HepG2 (cell line): ENCODE measurements around the gene KIF3A. TPM values are rescaled to one million over a fixed set of nuclear protein-coding genes. Genes with fewer than 3 reads are reported as not detected.

Source experiments
- ATM ChIP-seq: fragments of 450-650 bp; IDR thresholded peaks from 2 replicates; pipeline ENCODE4 v1.7.1; 2017; ENCODE audit warnings: mild to moderate bottlenecking, borderline replicate concordance
- HMG20B ChIP-seq: conservative IDR thresholded peaks from 2 replicates; pipeline ENCODE4 v1.6.1; 2016; ENCODE audit warnings: missing genetic modification reagents, missing compliant biosample characterization
- SNAPC2 ChIP-seq: sonication (generic); formaldehyde crosslinking; IDR thresholded peaks from 2 replicates; pipeline ENCODE4 v1.8.1; 2022; ENCODE audit warnings: mild to moderate bottlenecking, missing genetic modification reagents
- ZNF3 ChIP-seq: IDR thresholded peaks from 2 replicates; pipeline ENCODE4 v1.7.0; 2017; ENCODE audit warnings: inconsistent platforms
- ZNF326 ChIP-seq: sonication (generic); formaldehyde crosslinking; IDR thresholded peaks from 2 replicates; pipeline ENCODE4 v1.4.0; 2020; ENCODE audit warnings: missing genetic modification reagents, borderline replicate concordance
- ZNF484 ChIP-seq: sonication (generic); formaldehyde crosslinking; IDR thresholded peaks from 2 replicates; pipeline ENCODE4 v1.5.1; 2020; ENCODE audit warnings: mild to moderate bottlenecking, low read depth, missing genetic modification reagents, borderline replicate concordance
- polyA plus RNA-seq, 8 experiments: library from polyadenylated mRNA; depleted of rRNA in 3 of 8; stranded (reverse) in 7 of 8; unstranded in 1 of 8; fragments of >200 nt; fragmentation: Illumina TruSeq in 4 of 8; extraction: Trizol in 4 of 8; gene quantifications; 2 replicates each; pipeline versions ENCODE4 v1.2.1 to v1.2.3, GENCODE V29; 2011 to 2016; ENCODE audit warnings: low read depth in 4 of 8, missing spikeins in 1 of 8, mixed read lengths in 1 of 8; ENCODE audit not compliant: insufficient read depth in 1 of 8
- total RNA-seq, 5 experiments: library from RNA; depleted of rRNA; stranded (reverse); fragments of >200 nt; fragmentation: Illumina TruSeq; extraction: Trizol; gene quantifications; 2 replicates each; pipeline ENCODE4 v1.2.3, GENCODE V29; 2016; ENCODE audit warnings: low read depth in 1 of 5
- TF ChIP-seq, protein P1 (sequence below): IDR thresholded peaks from 2 replicates; pipeline ENCODE4 v1.6.1; 2012; ENCODE audit warnings: low read depth, low read length, improper control_type of control experiment
- TF ChIP-seq, protein P2 (sequence below): sonication (generic); formaldehyde crosslinking; IDR thresholded peaks from 2 replicates; pipeline ENCODE4 v1.5.0; 2020; ENCODE audit warnings: missing genetic modification reagents

Gene KIF3A
- total and polyA plus RNA-seq, 2 of the 13 experiments (the other 11 are each of a cell fraction or from before 2014, with no cell fraction given), result 2.3 to 8.4 TPM

DNA sequence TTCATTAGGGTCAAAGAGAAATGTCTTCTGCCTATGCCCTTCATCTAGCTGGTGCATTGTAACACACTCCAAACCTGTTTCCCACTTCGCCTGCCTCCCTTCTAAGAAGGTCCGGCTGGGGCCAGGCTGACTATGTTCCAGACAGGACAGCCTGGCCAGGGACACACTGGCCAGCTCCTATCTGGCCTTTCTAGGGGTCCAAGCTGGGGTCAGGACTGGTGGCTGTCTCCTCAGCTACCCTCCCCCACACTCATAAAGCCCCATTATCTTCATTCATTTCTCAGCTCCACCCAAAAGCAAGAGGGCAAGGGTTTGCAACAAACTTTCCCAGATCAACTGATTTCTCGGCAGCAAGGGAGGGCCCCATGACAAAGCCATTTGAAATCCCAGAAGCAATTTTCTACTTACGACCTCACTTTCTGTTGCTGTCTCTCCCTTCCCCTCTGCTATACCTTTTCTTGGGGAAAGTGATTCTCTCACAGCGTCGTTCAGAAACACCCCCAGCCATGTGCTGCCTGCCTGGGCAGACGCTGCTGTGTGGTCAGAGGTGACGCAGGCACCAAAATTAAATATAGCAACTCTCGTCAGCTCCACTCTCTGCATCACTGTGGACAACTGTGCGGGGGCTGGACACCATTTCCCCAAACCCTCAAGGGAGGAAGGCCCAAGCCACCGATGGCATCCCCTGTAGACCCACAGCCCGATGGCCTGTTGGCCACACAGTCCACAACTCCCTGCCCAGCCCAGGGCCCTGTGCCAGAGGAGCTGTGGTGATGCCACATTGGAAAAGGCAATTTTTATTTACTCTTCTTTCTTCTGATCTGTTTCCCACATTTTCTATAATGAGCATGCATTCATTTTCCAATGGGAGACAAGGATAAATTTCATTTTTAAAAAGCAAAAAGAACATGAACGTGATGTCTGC lies 73.3 kb downstream of the KIF3A start (continued):
- TF ChIP-seq, protein P1, sequence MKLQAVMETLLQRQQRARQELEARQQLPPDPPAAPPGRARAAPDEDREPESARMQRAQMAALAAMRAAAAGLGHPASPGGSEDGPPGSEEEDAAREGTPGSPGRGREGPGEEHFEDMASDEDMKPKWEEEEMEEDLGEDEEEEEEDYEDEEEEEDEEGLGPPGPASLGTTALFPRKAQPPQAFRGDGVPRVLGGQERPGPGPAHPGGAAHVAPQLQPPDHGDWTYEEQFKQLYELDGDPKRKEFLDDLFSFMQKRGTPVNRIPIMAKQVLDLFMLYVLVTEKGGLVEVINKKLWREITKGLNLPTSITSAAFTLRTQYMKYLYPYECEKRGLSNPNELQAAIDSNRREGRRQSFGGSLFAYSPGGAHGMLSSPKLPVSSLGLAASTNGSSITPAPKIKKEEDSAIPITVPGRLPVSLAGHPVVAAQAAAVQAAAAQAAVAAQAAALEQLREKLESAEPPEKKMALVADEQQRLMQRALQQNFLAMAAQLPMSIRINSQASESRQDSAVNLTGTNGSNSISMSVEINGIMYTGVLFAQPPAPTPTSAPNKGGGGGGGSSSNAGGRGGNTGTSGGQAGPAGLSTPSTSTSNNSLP, result no peak
- TF ChIP-seq SNAPC2 (CRISPR knock-in tag), result no peak
- TF ChIP-seq, protein P2, sequence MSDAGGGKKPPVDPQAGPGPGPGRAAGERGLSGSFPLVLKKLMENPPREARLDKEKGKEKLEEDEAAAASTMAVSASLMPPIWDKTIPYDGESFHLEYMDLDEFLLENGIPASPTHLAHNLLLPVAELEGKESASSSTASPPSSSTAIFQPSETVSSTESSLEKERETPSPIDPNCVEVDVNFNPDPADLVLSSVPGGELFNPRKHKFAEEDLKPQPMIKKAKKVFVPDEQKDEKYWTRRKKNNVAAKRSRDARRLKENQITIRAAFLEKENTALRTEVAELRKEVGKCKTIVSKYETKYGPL (CRISPR knock-in tag), result no peak
- no peak for TF ChIP-seq ZNF326
- TF ChIP-seq ATM, result no peak
- no peak for TF ChIP-seq ZNF3
- no peak for TF ChIP-seq ZNF484 (CRISPR knock-in tag)
- no peak for TF ChIP-seq HMG20B (CRISPR knock-in tag)
